HepG2 (cell line): Measurements from ENCODE around the gene MLYCD. TPM values are rescaled to one million over a fixed set of nuclear protein-coding genes. Genes with fewer than 3 reads are reported as not detected.
A peak's percentile ranks its signal among the peaks of the same experiment; 100 is the strongest.

Experiments
- ATAC-seq: fragments of 200-7000 bp; cut with Tn5 transposase; 3 replicates; pipeline ENCODE4 v1.9.1; 2020; ENCODE audit warnings: mild to moderate bottlenecking, moderate library complexity
- BruUV-seq: library from RNA; stranded (reverse); fragments of 400-500 nt; replicated peaks from 2 replicates; lab custom pipeline; 2021; lab: Mats Ljungman, UMichigan
- CTCF ChIA-PET: fragments of 300-600 bp; formaldehyde crosslinking; extraction: SDS; loops from one replicate; lab custom pipeline; 2021; ENCODE audit warnings: low total read pairs, inconsistent platforms, low intra/inter-chr PET ratio; lab: Yijun Ruan, JAX
- POLR2A ChIA-PET: fragments of 350-600 bp; sonication (Branson Sonifier 250); formaldehyde crosslinking; loops from one replicate; lab custom pipeline; 2020; ENCODE audit warnings: antibody characterized with exemption, inconsistent platforms; lab: Yijun Ruan, JAX
- DNase-seq: peaks from one replicate; pipeline ENCODE4 v3.0.0-alpha.2; 2015; ENCODE audit warnings: low spot score
- FAIRE-seq: peaks from 3 replicates; lab custom pipeline; 2011; peaks lifted over from hg19 to GRCh38; lab: Jason Lieb, UNC
- H2AFZ ChIP-seq: one replicate; pipeline ENCODE4 v1.6.1; 2011; ENCODE audit warnings: low read length, inconsistent platforms
- H3K27ac ChIP-seq: fragments of 300-600 bp; 3 replicates; pipeline ENCODE4 v1.8.0; 2011; ENCODE audit warnings: mixed run types, mild to moderate bottlenecking, mixed read lengths, low read length, inconsistent platforms; ENCODE audit not compliant: insufficient read depth; ENCODE audit errors: extremely low read length
- H3K27me3 ChIP-seq, 2 experiments: fragments of 200-600 bp in 1 of 2; 2 replicates in 1 of 2; 3 replicates in 1 of 2; pipeline versions ENCODE4 v1.6.0 to v1.8.0; 2011; ENCODE audit warnings: low read length in 2 of 2, mild to moderate bottlenecking in 2 of 2, moderate library complexity in 2 of 2, inconsistent platforms in 1 of 2; ENCODE audit not compliant: insufficient read depth in 2 of 2, control insufficient read depth in 1 of 2
- H3K36me3 ChIP-seq, 2 experiments: fragments of 200-600 bp in 1 of 2; replicated peaks in 1 of 2; 2 replicates in 1 of 2; 3 replicates in 1 of 2; pipeline versions ENCODE4 v1.5.1 to v1.8.0; 2011; ENCODE audit warnings: low read length in 2 of 2, inconsistent platforms in 1 of 2; ENCODE audit not compliant: insufficient read depth in 2 of 2, control insufficient read depth in 1 of 2
- H3K4me1 ChIP-seq: 2 replicates; pipeline ENCODE4 v1.5.1; 2012; ENCODE audit warnings: low read length, inconsistent platforms; ENCODE audit not compliant: insufficient read depth
- H3K4me2 ChIP-seq: 2 replicates; pipeline ENCODE4 v1.6.0; 2011; ENCODE audit warnings: low read depth, low read length, inconsistent platforms
- H3K4me3 ChIP-seq, 3 experiments: fragments of 200-600 bp in 1 of 3; sonication (generic), shearing (Covaris generic) in 1 of 3; replicated peaks in 1 of 3; 2 replicates each; pipeline ENCODE4 v1.5.1; 2011 to 2016; ENCODE audit warnings: low read length in 3 of 3, inconsistent platforms in 2 of 3, low read depth in 2 of 3, mild to moderate bottlenecking in 2 of 3, control low read depth in 1 of 3, mixed read lengths in 1 of 3; ENCODE audit not compliant: insufficient read depth in 1 of 3
- H3K79me2 ChIP-seq: one replicate; pipeline ENCODE4 v1.6.1; 2011; ENCODE audit warnings: low read length, inconsistent platforms; ENCODE audit not compliant: insufficient read depth
- H3K9ac ChIP-seq: 2 replicates; pipeline ENCODE4 v1.6.0; 2011; ENCODE audit warnings: mild to moderate bottlenecking, low read depth, low read length, inconsistent platforms; ENCODE audit not compliant: insufficient read depth
- H3K9me3 ChIP-seq: 2 replicates; pipeline ENCODE4 v1.5.1; 2012; ENCODE audit warnings: mild to moderate bottlenecking, low read length
- H4K20me1 ChIP-seq: 2 replicates; pipeline ENCODE4 v1.6.0; 2011; ENCODE audit warnings: inconsistent platforms, mild to moderate bottlenecking, low read length, moderate library complexity; ENCODE audit not compliant: insufficient read depth
- AGO2 ChIP-seq: fragments of 200-400 bp; formaldehyde crosslinking; optimal IDR thresholded peaks from 2 replicates; pipeline ENCODE3; 2017; ENCODE audit warnings: mild to moderate bottlenecking, low read depth, low read length, moderate library complexity
- CENPT ChIP-seq: sonication (generic); formaldehyde crosslinking; IDR thresholded peaks from 2 replicates; pipeline ENCODE4 v1.8.0; 2022; ENCODE audit warnings: low read depth, mild to moderate bottlenecking, moderate library complexity, missing genetic modification reagents
- DR1 ChIP-seq: sonication (generic); formaldehyde crosslinking; IDR thresholded peaks from 2 replicates; pipeline ENCODE4 v1.8.0; 2021; ENCODE audit warnings: mild to moderate bottlenecking, missing genetic modification reagents, inconsistent platforms
- FOXO1 ChIP-seq: sonication (generic); formaldehyde crosslinking; IDR thresholded peaks from 2 replicates; pipeline ENCODE4 v1.4.0; 2020; ENCODE audit warnings: missing genetic modification reagents
- NFRKB ChIP-seq: fragments of 450-650 bp; IDR thresholded peaks from 2 replicates; pipeline ENCODE4 v1.6.1; 2017
- ZNF292 ChIP-seq: sonication (generic); formaldehyde crosslinking; IDR thresholded peaks from 2 replicates; pipeline ENCODE4 v1.8.1; 2022; ENCODE audit warnings: mild to moderate bottlenecking, low read depth, missing genetic modification reagents, borderline replicate concordance
- ZNF883 ChIP-seq: sonication (generic); formaldehyde crosslinking; IDR thresholded peaks from 2 replicates; pipeline ENCODE4 v1.5.1; 2020; ENCODE audit warnings: mild to moderate bottlenecking, missing genetic modification reagents; ENCODE audit errors: not compliant biosample characterization
- WGBS: methylation state at CpG from one replicate; pipeline ENCODE4 v1.1.6; 2017; ENCODE audit warnings: low lambda C conversion rate; 5-methylcytosine and 5-hydroxymethylcytosine counted together
- in situ Hi-C: cut with HindIII; loops from 2 replicates; pipeline ENCODE4 v1.10.0; 2017; ENCODE audit warnings: low pct_unique_long_range_greater_than_20kb; ENCODE audit not compliant: extremely low pct_ligation_motif_present
- intact Hi-C: fragments of 100-400 bp; cut with micrococcal nuclease; formaldehyde crosslinking; loops from one replicate; pipeline ENCODE4 v1.10.0; 2022; ENCODE audit not compliant: unreplicated experiment
- polyA plus RNA-seq, 8 experiments: library from polyadenylated mRNA; depleted of rRNA in 3 of 8; stranded (reverse) in 7 of 8; unstranded in 1 of 8; fragments of >200 nt; fragmentation: Illumina TruSeq in 4 of 8; extraction: Trizol in 4 of 8; gene quantifications; 2 replicates each; pipeline versions ENCODE4 v1.2.1 to v1.2.3, GENCODE V29; 2011 to 2016; ENCODE audit warnings: low read depth in 4 of 8, missing spikeins in 1 of 8, mixed read lengths in 1 of 8; ENCODE audit not compliant: insufficient read depth in 1 of 8
- total RNA-seq, 5 experiments: library from RNA; depleted of rRNA; stranded (reverse); fragments of >200 nt; fragmentation: Illumina TruSeq; extraction: Trizol; gene quantifications; 2 replicates each; pipeline ENCODE4 v1.2.3, GENCODE V29; 2016; ENCODE audit warnings: low read depth in 1 of 5
- TF ChIP-seq, protein P1 (sequence below): sonication (generic); formaldehyde crosslinking; IDR thresholded peaks from 2 replicates; pipeline ENCODE4 v1.5.1; 2020; ENCODE audit warnings: mild to moderate bottlenecking, moderate library complexity, missing genetic modification reagents
- TF ChIP-seq, protein P2 (sequence below): sonication (generic); formaldehyde crosslinking; IDR thresholded peaks from 2 replicates; pipeline ENCODE4; 2020; ENCODE audit warnings: missing genetic modification reagents, mild to moderate bottlenecking, borderline replicate concordance

MLYCD gene
- total and polyA plus RNA-seq, 2 of the 13 experiments (the other 11 are each of a cell fraction or from before 2014, with no cell fraction given): 1.8 to 4.0 TPM

DNA sequence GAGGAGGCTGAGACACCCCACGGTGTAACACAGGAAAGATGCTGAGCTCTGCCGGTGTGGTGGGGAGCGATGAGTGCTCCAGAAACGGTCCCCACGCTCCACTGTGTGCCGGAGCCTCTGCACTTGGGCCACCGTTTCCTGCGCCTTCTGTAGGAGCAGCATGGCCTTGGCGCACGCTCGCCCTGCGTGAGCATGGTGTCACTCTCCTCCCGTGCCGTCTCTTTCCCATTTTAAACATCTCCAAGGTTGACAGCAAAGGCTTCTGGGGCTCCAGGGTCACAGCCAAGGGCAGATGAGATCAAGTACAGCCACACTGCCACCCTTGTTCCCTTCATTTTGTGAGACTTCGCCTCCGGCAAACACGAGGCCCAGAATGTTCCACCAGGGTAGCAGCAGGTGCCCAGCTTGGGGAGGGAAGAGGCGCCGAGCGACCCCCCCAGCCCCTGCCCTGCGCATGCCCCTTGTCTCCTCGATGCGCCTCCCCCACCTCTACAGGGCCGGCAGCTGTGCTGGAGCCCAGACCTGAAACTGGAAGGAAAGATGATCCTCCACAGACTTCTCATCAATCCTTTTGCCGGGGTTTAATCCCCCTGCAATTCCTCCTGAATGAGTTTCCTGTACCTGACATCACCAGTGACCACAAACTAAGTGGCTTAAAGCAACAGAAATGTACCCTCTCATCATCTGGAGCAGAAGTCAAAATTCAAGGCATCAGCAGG is 34.2 kb downstream of the MLYCD start:
- intact Hi-C loops: no loop called here

DNA sequence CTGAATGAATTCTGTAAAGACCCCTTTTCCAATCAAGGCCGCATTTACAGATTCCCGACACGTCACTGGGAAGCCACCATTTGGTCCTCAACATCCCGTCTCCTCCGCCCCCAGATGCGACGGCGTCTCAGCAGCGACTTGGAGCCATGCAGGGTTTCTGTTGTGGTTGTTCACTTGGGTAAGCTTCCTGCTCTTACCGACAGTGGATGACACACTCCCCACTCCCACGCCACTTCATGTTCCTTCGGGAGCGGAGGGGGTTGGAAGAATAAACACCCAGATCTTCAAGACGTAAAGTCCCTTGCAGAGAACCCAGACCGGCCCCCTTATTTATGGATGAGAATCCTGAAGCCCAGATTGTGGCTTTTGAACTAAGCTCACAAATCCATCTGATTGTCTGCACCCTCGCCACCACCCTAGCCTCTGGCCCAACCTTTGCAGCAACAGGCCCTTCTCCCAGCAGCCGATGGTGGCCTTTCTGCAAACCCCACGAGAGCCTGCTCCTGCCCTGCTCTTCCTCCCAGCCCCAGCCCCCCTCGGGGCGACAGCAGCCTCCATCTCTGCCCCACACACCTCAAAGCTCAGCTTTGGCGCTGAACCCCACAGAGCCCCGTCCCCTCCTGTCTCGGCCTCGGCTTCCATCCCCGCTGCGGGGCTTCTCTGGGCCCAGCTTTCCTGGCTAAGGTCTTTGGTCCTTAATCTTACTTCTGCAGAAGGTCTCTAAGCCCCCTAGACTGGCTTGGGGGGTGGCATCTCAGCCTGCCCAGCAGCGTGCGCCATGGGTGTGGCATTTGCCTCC is 35.2 kb downstream of the MLYCD start:
- Histone ChIP-seq H3K4me2 (no peak overlapping the region), H3K4me1 (peaks cover 40% of the 10 kb centered on the region), H3K9ac (no peak overlapping the region), H3K27ac (no peak overlapping the region), H3K9me3 (no peaks in the 10 kb centered on the region), H3K36me3 (no peaks in the 10 kb centered on the region), H3K27me3 (peaks cover 7 to 72% of the 10 kb centered on the region in 2 experiments; a peak in 4 of 5 replicates), H3K4me3 (no peak overlapping the region), H4K20me1 (no peaks in the 10 kb centered on the region), H2AFZ (no peak overlapping the region), H3K79me2 (no peaks in the 10 kb centered on the region)
- no peak for DNase-seq
- intact Hi-C loops: no loop called here
- ChIA-PET POLR2A (interaction anchor here (1.1 to 3.9 kb wide), 3 partner anchors 9 to 23 kb away, joined by 3 to 16 read pairs (median 8); partner anchors contain the start of gene OSGIN1), CTCF (no interaction called here)
- in situ Hi-C loops: no loop called here
- 67% methylated on average over 28 of the region's 28 CpGs for WGBS
- no peak for ATAC-seq
- FAIRE-seq: no peak
- no TSS peak for BruUV-seq
- TF ChIP-seq NFRKB (no peak), ZNF883 (CRISPR knock-in tag) (no peak), CENPT (CRISPR knock-in tag) (no peak), ZNF292 (CRISPR knock-in tag) (no peak), FOXO1 (CRISPR knock-in tag) (no peak)
- TF ChIP-seq, protein P1, sequence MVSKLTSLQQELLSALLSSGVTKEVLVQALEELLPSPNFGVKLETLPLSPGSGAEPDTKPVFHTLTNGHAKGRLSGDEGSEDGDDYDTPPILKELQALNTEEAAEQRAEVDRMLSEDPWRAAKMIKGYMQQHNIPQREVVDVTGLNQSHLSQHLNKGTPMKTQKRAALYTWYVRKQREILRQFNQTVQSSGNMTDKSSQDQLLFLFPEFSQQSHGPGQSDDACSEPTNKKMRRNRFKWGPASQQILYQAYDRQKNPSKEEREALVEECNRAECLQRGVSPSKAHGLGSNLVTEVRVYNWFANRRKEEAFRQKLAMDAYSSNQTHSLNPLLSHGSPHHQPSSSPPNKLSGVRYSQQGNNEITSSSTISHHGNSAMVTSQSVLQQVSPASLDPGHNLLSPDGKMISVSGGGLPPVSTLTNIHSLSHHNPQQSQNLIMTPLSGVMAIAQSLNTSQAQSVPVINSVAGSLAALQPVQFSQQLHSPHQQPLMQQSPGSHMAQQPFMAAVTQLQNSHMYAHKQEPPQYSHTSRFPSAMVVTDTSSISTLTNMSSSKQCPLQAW (CRISPR knock-in tag): no peak
- TF ChIP-seq, protein P2, sequence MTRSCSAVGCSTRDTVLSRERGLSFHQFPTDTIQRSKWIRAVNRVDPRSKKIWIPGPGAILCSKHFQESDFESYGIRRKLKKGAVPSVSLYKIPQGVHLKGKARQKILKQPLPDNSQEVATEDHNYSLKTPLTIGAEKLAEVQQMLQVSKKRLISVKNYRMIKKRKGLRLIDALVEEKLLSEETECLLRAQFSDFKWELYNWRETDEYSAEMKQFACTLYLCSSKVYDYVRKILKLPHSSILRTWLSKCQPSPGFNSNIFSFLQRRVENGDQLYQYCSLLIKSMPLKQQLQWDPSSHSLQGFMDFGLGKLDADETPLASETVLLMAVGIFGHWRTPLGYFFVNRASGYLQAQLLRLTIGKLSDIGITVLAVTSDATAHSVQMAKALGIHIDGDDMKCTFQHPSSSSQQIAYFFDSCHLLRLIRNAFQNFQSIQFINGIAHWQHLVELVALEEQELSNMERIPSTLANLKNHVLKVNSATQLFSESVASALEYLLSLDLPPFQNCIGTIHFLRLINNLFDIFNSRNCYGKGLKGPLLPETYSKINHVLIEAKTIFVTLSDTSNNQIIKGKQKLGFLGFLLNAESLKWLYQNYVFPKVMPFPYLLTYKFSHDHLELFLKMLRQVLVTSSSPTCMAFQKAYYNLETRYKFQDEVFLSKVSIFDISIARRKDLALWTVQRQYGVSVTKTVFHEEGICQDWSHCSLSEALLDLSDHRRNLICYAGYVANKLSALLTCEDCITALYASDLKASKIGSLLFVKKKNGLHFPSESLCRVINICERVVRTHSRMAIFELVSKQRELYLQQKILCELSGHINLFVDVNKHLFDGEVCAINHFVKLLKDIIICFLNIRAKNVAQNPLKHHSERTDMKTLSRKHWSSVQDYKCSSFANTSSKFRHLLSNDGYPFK (CRISPR knock-in tag): no peak

More for the DNA sequence above, 34.2 kb downstream of the MLYCD start:
- H3K79me2 ChIP-seq: no peaks in the 10 kb centered on the region
- no peak for ATAC-seq
- H3K4me3 ChIP-seq: no peak overlapping the region
- peaks cover 7 to 70% of the 10 kb centered on the region in 2 experiments; a peak in 4 of 5 replicates for H3K27me3 ChIP-seq
- H3K9ac ChIP-seq: no peak overlapping the region
- POLR2A ChIA-PET: interaction anchor here (1.0 to 3.9 kb wide), 3 partner anchors 10 to 20 kb away, joined by 3 to 16 read pairs (median 5); partner anchors contain the start of gene OSGIN1
- FAIRE-seq: no peak
- H3K36me3 ChIP-seq: no peaks in the 10 kb centered on the region
- H3K27ac ChIP-seq: no peak overlapping the region
- 75% methylated on average over 25 of the region's 25 CpGs for WGBS
- in situ Hi-C loops: no loop called here
- H3K9me3 ChIP-seq: no peaks in the 10 kb centered on the region
- no peak for DNase-seq
- peaks cover 40% of the 10 kb centered on the region for H3K4me1 ChIP-seq
- peak; percentile 36 for TF ChIP-seq AGO2
- TF ChIP-seq DR1: no peak
- H4K20me1 ChIP-seq: no peaks in the 10 kb centered on the region
- BruUV-seq: no TSS peak
- CTCF ChIA-PET: no interaction called here
- no peak overlapping the region for H3K4me2 ChIP-seq
- H2AFZ ChIP-seq: no peak overlapping the region
